ENCODE measurements around the gene KIAA1614.

KIAA1614 gene

DNA sequence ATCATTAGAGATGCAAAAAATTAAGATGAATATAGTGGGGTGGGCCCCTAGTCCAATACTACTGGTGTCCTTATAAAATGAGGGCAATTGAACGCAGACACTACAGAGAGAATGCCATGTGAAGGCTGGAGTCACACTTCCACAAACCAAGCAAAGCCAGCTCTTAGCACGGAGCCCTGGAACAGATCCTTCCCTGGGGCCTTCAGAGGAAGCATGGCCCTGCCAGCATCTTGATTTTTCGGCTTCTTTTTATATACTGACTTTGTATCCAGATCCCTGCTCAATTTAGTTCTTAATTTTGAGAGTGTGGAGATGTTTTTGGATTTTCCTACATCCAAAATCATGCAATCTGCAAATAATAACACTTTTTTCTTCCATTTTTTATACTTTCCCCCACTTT lies 10.2 kb upstream of the KIAA1614 start (continued):
- TF ChIP-seq, protein P1, sequence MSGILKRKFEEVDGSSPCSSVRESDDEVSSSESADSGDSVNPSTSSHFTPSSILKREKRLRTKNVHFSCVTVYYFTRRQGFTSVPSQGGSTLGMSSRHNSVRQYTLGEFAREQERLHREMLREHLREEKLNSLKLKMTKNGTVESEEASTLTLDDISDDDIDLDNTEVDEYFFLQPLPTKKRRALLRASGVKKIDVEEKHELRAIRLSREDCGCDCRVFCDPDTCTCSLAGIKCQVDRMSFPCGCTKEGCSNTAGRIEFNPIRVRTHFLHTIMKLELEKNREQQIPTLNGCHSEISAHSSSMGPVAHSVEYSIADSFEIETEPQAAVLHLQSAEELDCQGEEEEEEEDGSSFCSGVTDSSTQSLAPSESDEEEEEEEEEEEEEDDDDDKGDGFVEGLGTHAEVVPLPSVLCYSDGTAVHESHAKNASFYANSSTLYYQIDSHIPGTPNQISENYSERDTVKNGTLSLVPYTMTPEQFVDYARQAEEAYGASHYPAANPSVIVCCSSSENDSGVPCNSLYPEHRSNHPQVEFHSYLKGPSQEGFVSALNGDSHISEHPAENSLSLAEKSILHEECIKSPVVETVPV (CRISPR knock-in tag; IDR thresholded peaks at IDR 0.05), result no peak
- TF ChIP-seq TOX (CRISPR knock-in tag; IDR thresholded peaks at IDR 0.05; ENCODE audit: borderline replicate concordance) (no peak), CSDC2 (CRISPR knock-in tag; IDR thresholded peaks at IDR 0.05) (no peak), ZNF565 (CRISPR knock-in tag; conservative IDR thresholded peaks at IDR 0.05; ENCODE audit: low read depth) (no peak), RARB (CRISPR knock-in tag; IDR thresholded peaks at IDR 0.05) (no peak), ZFP30 (CRISPR knock-in tag; IDR thresholded peaks at IDR 0.05) (no peak), PPARA (CRISPR knock-in tag; IDR thresholded peaks at IDR 0.05; ENCODE audit: borderline replicate concordance) (no peak)
- TF ChIP-seq, protein P2, sequence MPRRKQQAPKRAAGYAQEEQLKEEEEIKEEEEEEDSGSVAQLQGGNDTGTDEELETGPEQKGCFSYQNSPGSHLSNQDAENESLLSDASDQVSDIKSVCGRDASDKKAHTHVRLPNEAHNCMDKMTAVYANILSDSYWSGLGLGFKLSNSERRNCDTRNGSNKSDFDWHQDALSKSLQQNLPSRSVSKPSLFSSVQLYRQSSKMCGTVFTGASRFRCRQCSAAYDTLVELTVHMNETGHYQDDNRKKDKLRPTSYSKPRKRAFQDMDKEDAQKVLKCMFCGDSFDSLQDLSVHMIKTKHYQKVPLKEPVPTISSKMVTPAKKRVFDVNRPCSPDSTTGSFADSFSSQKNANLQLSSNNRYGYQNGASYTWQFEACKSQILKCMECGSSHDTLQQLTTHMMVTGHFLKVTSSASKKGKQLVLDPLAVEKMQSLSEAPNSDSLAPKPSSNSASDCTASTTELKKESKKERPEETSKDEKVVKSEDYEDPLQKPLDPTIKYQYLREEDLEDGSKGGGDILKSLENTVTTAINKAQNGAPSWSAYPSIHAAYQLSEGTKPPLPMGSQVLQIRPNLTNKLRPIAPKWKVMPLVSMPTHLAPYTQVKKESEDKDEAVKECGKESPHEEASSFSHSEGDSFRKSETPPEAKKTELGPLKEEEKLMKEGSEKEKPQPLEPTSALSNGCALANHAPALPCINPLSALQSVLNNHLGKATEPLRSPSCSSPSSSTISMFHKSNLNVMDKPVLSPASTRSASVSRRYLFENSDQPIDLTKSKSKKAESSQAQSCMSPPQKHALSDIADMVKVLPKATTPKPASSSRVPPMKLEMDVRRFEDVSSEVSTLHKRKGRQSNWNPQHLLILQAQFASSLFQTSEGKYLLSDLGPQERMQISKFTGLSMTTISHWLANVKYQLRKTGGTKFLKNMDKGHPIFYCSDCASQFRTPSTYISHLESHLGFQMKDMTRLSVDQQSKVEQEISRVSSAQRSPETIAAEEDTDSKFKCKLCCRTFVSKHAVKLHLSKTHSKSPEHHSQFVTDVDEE (CRISPR knock-in tag; IDR thresholded peaks at IDR 0.05), result no peak
- TF ChIP-seq, protein P3, sequence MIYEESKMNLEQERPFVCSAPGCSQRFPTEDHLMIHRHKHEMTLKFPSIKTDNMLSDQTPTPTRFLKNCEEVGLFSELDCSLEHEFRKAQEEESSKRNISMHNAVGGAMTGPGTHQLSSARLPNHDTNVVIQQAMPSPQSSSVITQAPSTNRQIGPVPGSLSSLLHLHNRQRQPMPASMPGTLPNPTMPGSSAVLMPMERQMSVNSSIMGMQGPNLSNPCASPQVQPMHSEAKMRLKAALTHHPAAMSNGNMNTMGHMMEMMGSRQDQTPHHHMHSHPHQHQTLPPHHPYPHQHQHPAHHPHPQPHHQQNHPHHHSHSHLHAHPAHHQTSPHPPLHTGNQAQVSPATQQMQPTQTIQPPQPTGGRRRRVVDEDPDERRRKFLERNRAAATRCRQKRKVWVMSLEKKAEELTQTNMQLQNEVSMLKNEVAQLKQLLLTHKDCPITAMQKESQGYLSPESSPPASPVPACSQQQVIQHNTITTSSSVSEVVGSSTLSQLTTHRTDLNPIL (CRISPR knock-in tag; IDR thresholded peaks at IDR 0.05; ENCODE audit: low read depth), result no peak

DNA sequence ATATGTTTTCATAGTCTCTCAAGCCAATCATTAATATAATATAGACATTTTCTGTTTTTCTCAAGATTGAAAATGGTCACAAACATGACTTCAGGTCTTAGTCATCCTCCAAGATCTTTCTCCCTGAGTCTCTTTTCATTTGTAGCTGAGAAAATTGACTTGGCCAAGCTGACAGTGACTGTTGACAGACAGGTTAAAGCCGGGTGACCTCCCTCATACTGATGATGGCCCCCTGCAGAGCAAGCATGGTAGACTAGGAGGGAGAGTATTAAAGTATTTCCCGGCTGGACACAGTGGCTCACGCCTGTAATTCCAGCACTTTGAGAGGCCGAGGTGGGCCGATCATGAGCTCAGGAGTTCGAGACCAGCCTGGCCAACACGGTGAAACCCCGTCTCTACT lies 6.8 kb upstream of the KIAA1614 start:
- no peak for TF ChIP-seq ZNF565 (CRISPR knock-in tag; conservative IDR thresholded peaks at IDR 0.05; ENCODE audit: low read depth)
- TF ChIP-seq ESRRG (CRISPR knock-in tag; IDR thresholded peaks at IDR 0.05), result no peak
- TF ChIP-seq BACH2 (CRISPR knock-in tag; IDR thresholded peaks at IDR 0.05; ENCODE audit: borderline replicate concordance), result no peak
- TF ChIP-seq, protein P1 (CRISPR knock-in tag; IDR thresholded peaks at IDR 0.05), result no peak
- TF ChIP-seq GLIS3 (CRISPR knock-in tag; IDR thresholded peaks at IDR 0.05), result no peak
- TF ChIP-seq ZNF70 (CRISPR knock-in tag; IDR thresholded peaks at IDR 0.05), result no peak
- no peak for ATAC-seq

DNA sequence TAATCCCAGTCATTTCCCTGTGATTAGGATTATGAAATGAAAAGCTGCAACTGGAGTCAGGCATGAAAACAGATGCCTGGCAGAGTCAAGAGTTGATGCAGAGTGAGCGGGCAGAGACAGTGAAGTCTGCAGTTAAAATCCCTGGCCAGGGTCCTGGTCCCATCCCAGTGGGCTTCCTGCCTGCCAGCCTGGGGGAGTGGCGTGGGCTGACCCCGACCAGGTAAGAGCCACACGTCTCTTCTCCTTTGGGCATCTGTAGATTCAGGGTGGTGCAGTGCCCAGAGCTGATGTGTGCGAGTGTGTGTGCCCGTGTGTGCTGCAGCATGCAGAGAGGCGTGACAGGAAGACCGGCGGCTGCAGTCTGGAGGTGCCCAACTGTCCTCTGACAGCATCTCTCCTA lies 6.2 kb upstream of the KIAA1614 start:
- no peak for TF ChIP-seq TCF4 (CRISPR knock-in tag; IDR thresholded peaks at IDR 0.05; ENCODE audit: borderline replicate concordance)
- no peak for TF ChIP-seq RARB (CRISPR knock-in tag; IDR thresholded peaks at IDR 0.05)
- TF ChIP-seq ZFP30 (CRISPR knock-in tag; IDR thresholded peaks at IDR 0.05), result no peak
- TF ChIP-seq BACH2 (CRISPR knock-in tag; IDR thresholded peaks at IDR 0.05; ENCODE audit: borderline replicate concordance), result no peak
- no peak for TF ChIP-seq ZNF8 (CRISPR knock-in tag; IDR thresholded peaks at IDR 0.05)
- TF ChIP-seq, protein P4, sequence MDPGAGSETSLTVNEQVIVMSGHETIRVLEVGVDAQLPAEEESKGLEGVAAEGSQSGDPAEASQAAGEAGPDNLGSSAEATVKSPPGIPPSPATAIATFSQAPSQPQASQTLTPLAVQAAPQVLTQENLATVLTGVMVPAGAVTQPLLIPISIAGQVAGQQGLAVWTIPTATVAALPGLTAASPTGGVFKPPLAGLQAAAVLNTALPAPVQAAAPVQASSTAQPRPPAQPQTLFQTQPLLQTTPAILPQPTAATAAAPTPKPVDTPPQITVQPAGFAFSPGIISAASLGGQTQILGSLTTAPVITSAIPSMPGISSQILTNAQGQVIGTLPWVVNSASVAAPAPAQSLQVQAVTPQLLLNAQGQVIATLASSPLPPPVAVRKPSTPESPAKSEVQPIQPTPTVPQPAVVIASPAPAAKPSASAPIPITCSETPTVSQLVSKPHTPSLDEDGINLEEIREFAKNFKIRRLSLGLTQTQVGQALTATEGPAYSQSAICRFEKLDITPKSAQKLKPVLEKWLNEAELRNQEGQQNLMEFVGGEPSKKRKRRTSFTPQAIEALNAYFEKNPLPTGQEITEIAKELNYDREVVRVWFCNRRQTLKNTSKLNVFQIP (CRISPR knock-in tag; IDR thresholded peaks at IDR 0.05; ENCODE audit: borderline replicate concordance, low read depth), result no peak
- no peak for TF ChIP-seq CSDC2 (CRISPR knock-in tag; IDR thresholded peaks at IDR 0.05)
- TF ChIP-seq ARNTL (CRISPR knock-in tag; IDR thresholded peaks at IDR 0.05; ENCODE audit: borderline replicate concordance, low read depth), result no peak
- TF ChIP-seq, protein P3 (CRISPR knock-in tag; IDR thresholded peaks at IDR 0.05; ENCODE audit: low read depth), result no peak
- TF ChIP-seq ZNF565 (CRISPR knock-in tag; conservative IDR thresholded peaks at IDR 0.05; ENCODE audit: low read depth), result no peak
- ATAC-seq, result no peak

Data from SK-N-SH treated with all-trans-retinoic acid at 6 μM for 48 hours (cell line).